ENCODE measurements around the gene HOXA1. TPM values are rescaled to one million over a fixed set of nuclear protein-coding genes. Genes with fewer than 3 reads are reported as not detected.
A peak's percentile ranks its signal among the peaks of the same experiment; 100 is the strongest.

The HOXA1 gene
- total and polyA plus RNA-seq, 4 experiments from 2014 or later: 0.49 to 0.75 (median 0.70) TPM

DNA sequence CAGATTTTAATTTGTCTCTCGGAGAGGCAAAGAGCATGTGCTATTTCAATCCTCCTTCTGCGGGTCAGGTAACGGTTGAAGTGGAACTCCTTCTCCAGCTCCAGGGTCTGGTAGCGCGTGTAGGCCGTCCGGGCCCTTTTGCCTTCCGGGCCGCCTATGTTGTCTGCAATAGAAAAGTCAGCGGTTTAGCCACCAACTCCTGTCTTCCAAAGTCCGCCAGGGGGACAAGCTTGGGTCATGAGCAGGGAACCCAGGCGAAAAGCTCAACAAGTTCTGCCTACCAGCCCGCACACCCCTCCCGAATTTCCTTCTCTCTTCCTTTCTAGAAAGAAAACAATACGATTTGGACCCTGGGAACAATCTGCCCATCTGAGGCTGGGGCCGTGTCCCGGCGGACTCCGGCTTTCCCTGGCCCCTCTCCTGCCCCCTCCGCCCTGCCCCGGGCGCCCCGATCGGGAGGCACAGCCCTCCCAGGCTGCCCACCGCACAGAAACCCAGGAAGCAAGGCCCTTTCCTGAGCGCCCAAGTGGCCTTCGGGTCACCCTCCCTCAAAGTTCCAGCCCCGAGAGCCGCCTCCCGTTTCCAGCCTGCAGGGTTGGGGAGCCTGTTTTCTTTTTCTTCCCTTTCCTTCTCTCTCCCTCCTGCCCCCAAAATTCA lies 46.3 kb upstream of the HOXA1 start:
- Histone ChIP-seq H3K36me3 (ENCODE audit: insufficient read depth, low read length) (no peaks in the 10 kb centered on the region), H3K27ac (ENCODE audit: low read depth, low read length) (no peak overlapping the region), H3K4me1 (ENCODE audit: insufficient read depth, low read length) (no peaks in the 10 kb centered on the region), H3K27me3 (ENCODE audit: insufficient read depth, low read length) (peaks cover 15% of the 10 kb centered on the region), H3K4me3 (ENCODE audit: low read length in 2 of 2) (no peak overlapping the region), H3K9me3 (ENCODE audit: control insufficient read depth in 1 of 2, low read length in 2 of 2) (no peaks in the 10 kb centered on the region)
- Mint-ChIP-seq H3K4me1 (peaks cover 0 to 2% (median under 1%) of the 10 kb centered on the region in 4 donors), H3K36me3 (no peaks in the 10 kb centered on the region), H3K27ac (no peak overlapping the region), H3K9me3 (no peaks in the 10 kb centered on the region), H3K4me3 (no peak overlapping the region), H3K27me3 (peaks cover 21 to 37% of the 10 kb centered on the region in 2 donors)
- intact Hi-C loops (cut with micrococcal nuclease): no loop called here
- no peak for DNase-seq
- POLR2A ChIA-PET (ENCODE audit: partially characterized antibody): no interaction called here
- CTCF ChIA-PET (ENCODE audit: partially characterized antibody): interaction anchor here (0.9 to 2.8 kb wide), 3 partner anchors 8 to 1245 kb away, joined by 3 to 17 read pairs (median 4); no protein-coding TSS in a partner anchor

DNA sequence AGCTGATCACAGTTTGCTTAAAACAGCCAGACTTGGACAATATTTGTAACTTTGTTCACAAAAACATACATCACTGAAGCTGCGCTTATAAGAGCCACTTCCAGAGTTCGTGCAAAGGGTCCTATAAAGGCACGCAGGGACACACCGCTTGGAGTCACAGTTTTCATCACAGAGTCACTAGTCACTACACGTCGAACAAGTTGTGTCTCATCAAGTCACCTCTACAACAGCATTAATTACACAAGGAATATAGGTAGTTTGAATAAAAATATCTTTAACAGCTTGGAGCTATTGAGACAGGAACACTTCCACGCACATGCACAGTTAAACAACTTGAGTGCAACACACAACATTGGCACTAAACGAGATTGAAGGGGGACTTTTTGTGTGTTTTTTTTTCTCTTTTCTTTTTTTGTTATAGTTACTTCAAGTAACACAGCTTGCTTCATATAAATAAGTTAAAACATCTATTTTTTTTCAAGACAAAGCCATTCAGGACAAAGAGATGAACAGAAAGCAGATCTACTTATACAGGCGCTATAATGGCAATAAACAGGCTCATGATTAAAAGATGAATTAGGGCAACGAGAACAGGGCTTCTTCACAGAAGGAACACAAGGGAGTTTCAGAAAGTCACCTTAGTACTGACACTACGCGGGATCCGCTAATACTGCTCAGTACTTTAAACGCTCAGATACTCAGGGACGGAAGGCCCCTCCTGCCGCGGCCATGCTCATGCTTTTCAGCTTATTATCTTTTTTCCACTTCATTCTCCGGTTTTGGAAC lies 45.5 kb upstream of the HOXA1 start:
- H3K27me3 Mint-ChIP-seq: peaks cover 17 to 35% of the 10 kb centered on the region in 2 donors
- CTCF ChIA-PET (ENCODE audit: partially characterized antibody): interaction anchor here (0.6 to 2.8 kb wide), 5 partner anchors 9 to 1245 kb away, joined by 3 to 17 read pairs (median 3); no protein-coding TSS in a partner anchor
- H3K36me3 Mint-ChIP-seq: no peaks in the 10 kb centered on the region

DNA sequence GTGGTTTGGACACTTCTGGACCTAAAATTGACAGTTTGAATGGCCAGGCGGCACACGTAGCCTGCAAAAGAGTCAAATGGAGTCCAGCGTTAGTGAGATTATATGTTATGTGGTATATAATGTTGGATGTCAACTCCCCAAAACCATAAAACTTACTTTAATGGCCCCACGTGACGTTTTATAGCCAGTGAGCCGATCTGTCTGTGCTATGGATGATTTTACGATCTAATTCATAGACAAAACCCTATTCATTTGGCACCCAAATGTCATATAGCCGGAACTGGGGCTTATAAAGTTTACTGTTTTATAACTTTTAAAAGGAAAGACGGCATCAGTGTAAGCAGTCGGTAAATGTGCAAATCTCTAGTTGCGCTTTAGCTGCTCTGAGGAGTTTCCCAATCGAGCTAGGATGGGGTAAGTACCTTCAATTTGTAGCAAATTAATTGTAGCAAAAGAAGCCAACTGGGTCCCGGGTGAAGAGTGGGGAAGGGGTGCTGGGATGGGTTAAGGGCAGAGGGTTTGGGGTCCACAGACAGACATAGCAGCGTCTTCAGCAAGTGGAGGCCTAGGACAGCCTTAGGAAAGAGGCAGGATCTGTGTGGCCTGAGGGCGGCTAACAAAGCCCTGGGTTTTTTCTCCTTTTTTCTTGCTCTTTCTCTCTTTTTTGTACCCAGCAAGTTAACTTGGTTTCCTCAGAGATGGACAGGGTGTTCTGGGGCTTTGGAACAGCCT lies 44.5 kb upstream of the HOXA1 start:
- Mint-ChIP-seq H3K4me3 (no peak overlapping the region), H3K27ac (no peak overlapping the region), H3K27me3 (peaks cover 23 to 38% of the 10 kb centered on the region in 2 donors), H3K9me3 (no peaks in the 10 kb centered on the region), H3K4me1 (no peaks in the 10 kb centered on the region), H3K36me3 (no peaks in the 10 kb centered on the region)
- peaks cover 9% of the 10 kb centered on the region for H3K27me3 ChIP-seq (ENCODE audit: insufficient read depth, low read length)
- H3K36me3 ChIP-seq (ENCODE audit: insufficient read depth, low read length): no peaks in the 10 kb centered on the region
- H3K27ac ChIP-seq (ENCODE audit: low read depth, low read length): no peak overlapping the region
- no peaks in the 10 kb centered on the region for H3K9me3 ChIP-seq (ENCODE audit: control insufficient read depth in 1 of 2, low read length in 2 of 2)
- DNase-seq: no peak
- intact Hi-C loops (cut with micrococcal nuclease): no loop called here
- ChIA-PET CTCF (ENCODE audit: partially characterized antibody) (interaction anchor here (0.6 to 2.8 kb wide), 3 partner anchors 10 to 42 kb away, joined by 3 to 17 read pairs (median 4); no protein-coding TSS in a partner anchor), POLR2A (ENCODE audit: partially characterized antibody) (no interaction called here)
- H3K4me3 ChIP-seq (ENCODE audit: low read length in 2 of 2): no peak overlapping the region
- no peaks in the 10 kb centered on the region for H3K4me1 ChIP-seq (ENCODE audit: insufficient read depth, low read length)

More for the DNA sequence above, 45.5 kb upstream of the HOXA1 start:
- Histone ChIP-seq H3K27me3 (ENCODE audit: insufficient read depth, low read length) (peaks cover 14% of the 10 kb centered on the region), H3K4me1 (ENCODE audit: insufficient read depth, low read length) (no peaks in the 10 kb centered on the region), H3K4me3 (ENCODE audit: low read length in 2 of 2) (no peak overlapping the region), H3K27ac (ENCODE audit: low read depth, low read length) (no peak overlapping the region), H3K9me3 (ENCODE audit: control insufficient read depth in 1 of 2, low read length in 2 of 2) (no peaks in the 10 kb centered on the region), H3K36me3 (ENCODE audit: insufficient read depth, low read length) (no peaks in the 10 kb centered on the region)
- Mint-ChIP-seq H3K4me1 (no peaks in the 10 kb centered on the region), H3K9me3 (no peaks in the 10 kb centered on the region), H3K27ac (no peak overlapping the region), H3K4me3 (no peak overlapping the region)
- no peak for DNase-seq
- POLR2A ChIA-PET (ENCODE audit: partially characterized antibody): no interaction called here
- intact Hi-C loops (cut with micrococcal nuclease): no loop called here

GRCh38 chr7:27139334-27140125 lies 43.7 kb upstream of the HOXA1 start:
- no peak overlapping the region for H3K27ac ChIP-seq (ENCODE audit: low read depth, low read length)
- peaks cover 9% of the 10 kb centered on the region for H3K27me3 ChIP-seq (ENCODE audit: insufficient read depth, low read length)
- H3K36me3 ChIP-seq (ENCODE audit: insufficient read depth, low read length): no peaks in the 10 kb centered on the region
- H3K36me3 Mint-ChIP-seq: no peaks in the 10 kb centered on the region
- POLR2A ChIA-PET (ENCODE audit: partially characterized antibody): no interaction called here
- H3K27me3 Mint-ChIP-seq: peaks cover 30 to 36% of the 10 kb centered on the region in 2 donors
- H3K27ac Mint-ChIP-seq: no peak overlapping the region
- intact Hi-C loops (cut with micrococcal nuclease): no loop called here
- peak in 1 of 5 donors; percentile 36 for DNase-seq
- H3K9me3 ChIP-seq (ENCODE audit: control insufficient read depth in 1 of 2, low read length in 2 of 2): no peaks in the 10 kb centered on the region
- H3K4me1 ChIP-seq (ENCODE audit: insufficient read depth, low read length): no peaks in the 10 kb centered on the region
- no peak overlapping the region for H3K4me3 Mint-ChIP-seq
- H3K9me3 Mint-ChIP-seq: no peaks in the 10 kb centered on the region
- no peak overlapping the region for H3K4me3 ChIP-seq (ENCODE audit: low read length in 2 of 2)
- no peaks in the 10 kb centered on the region for H3K4me1 Mint-ChIP-seq
- CTCF ChIA-PET (ENCODE audit: partially characterized antibody): interaction anchor here (2.8 kb wide), 1 partner anchor 11 kb away, joined by 17 read pairs; no protein-coding TSS in a partner anchor

DNA sequence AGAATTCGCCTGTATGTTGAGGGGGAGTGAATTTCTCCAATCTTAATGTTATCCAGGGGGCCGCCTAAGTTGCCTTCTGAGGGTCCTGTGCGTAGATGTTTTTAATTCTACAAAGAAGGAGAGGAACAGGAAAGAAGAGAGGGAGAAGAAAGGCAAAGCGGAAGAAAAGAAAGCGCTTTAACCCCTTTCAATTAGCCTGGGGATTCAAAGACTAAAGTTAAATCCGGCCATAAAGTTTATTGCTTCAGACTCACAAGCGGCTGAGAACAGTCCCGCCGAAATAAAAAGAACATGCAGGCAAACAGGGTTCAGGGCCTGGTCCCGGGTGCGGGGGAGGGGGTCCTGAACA lies 43.2 kb upstream of the HOXA1 start:
- Histone ChIP-seq H3K36me3 (ENCODE audit: insufficient read depth, low read length) (no peaks in the 10 kb centered on the region), H3K4me1 (ENCODE audit: insufficient read depth, low read length) (no peaks in the 10 kb centered on the region), H3K27me3 (ENCODE audit: insufficient read depth, low read length) (peaks cover 9% of the 10 kb centered on the region), H3K9me3 (ENCODE audit: control insufficient read depth in 1 of 2, low read length in 2 of 2) (no peaks in the 10 kb centered on the region), H3K4me3 (ENCODE audit: low read length in 2 of 2) (no peak overlapping the region), H3K27ac (ENCODE audit: low read depth, low read length) (no peak overlapping the region)
- Mint-ChIP-seq H3K27ac (no peak overlapping the region), H3K4me1 (no peaks in the 10 kb centered on the region), H3K4me3 (no peak overlapping the region), H3K9me3 (no peaks in the 10 kb centered on the region), H3K27me3 (peaks cover 32 to 40% of the 10 kb centered on the region in 2 donors), H3K36me3 (no peaks in the 10 kb centered on the region)
- DNase-seq: no peak
- CTCF ChIA-PET (ENCODE audit: partially characterized antibody): no interaction called here
- intact Hi-C loops (cut with micrococcal nuclease): no loop called here
- POLR2A ChIA-PET (ENCODE audit: partially characterized antibody): no interaction called here

- Histone ChIP-seq H3K27ac (ENCODE audit: low read depth, low read length) (no peak overlapping the region), H3K4me3 (ENCODE audit: low read length in 2 of 2) (no peak overlapping the region), H3K9me3 (ENCODE audit: control insufficient read depth in 1 of 2, low read length in 2 of 2) (no peaks in the 10 kb centered on the region), H3K4me1 (ENCODE audit: insufficient read depth, low read length) (no peaks in the 10 kb centered on the region), H3K27me3 (ENCODE audit: insufficient read depth, low read length) (peaks cover 9% of the 10 kb centered on the region), H3K36me3 (ENCODE audit: insufficient read depth, low read length) (no peaks in the 10 kb centered on the region)
- ChIA-PET CTCF (ENCODE audit: partially characterized antibody) (no interaction called here), POLR2A (ENCODE audit: partially characterized antibody) (no interaction called here)
- no peak overlapping the region for H3K4me3 Mint-ChIP-seq
- H3K27me3 Mint-ChIP-seq: peaks cover 36 to 45% of the 10 kb centered on the region in 2 donors
- intact Hi-C loops (cut with micrococcal nuclease): no loop called here
- H3K27ac Mint-ChIP-seq: no peak overlapping the region
- no peaks in the 10 kb centered on the region for H3K9me3 Mint-ChIP-seq
- DNase-seq: no peak
- no peaks in the 10 kb centered on the region for H3K36me3 Mint-ChIP-seq
- no peaks in the 10 kb centered on the region for H3K4me1 Mint-ChIP-seq
Measured at GRCh38 chr7:27138472-27138871, 42.7 kb upstream of the HOXA1 start.

Measured in CD4-positive, alpha-beta memory T cell (primary cell).